WTC11 (cell line): ENCODE results near the gene COL19A1. TPM values are rescaled to one million over a fixed set of nuclear protein-coding genes. Genes with fewer than 3 reads are reported as not detected.

Experiments
- ATAC-seq: fragments of 200-7000 bp; cut with Tn5 transposase; 2 replicates; pipeline ENCODE4 v1.10.0; 2021; ENCODE audit warnings: mild to moderate bottlenecking, moderate library complexity
- CTCF ChIA-PET: fragments of 300-600 bp; sonication (Branson Sonifier 250); formaldehyde crosslinking; loops from one replicate; lab custom pipeline; 2021; ENCODE audit warnings: antibody characterized with exemption; lab: Charles Lee
- POLR2A ChIA-PET: fragments of 350-600 bp; sonication (Branson Sonifier 250); formaldehyde crosslinking; loops from one replicate; lab custom pipeline; 2021; ENCODE audit warnings: antibody characterized with exemption; lab: Charles Lee
- DNase-seq: peaks from one replicate; pipeline ENCODE4 v3.0.0; 2021; ENCODE audit warnings: low spot score
- H3K27ac Mint-ChIP-seq: 2 replicates; pipeline ENCODE4 v1.8.0; 2021; ENCODE audit warnings: mixed read lengths
- H3K27me3 Mint-ChIP-seq: 2 replicates; pipeline ENCODE4 v1.8.0; 2021; ENCODE audit warnings: low read depth, mild to moderate bottlenecking, moderate library complexity, mixed read lengths
- H3K36me3 Mint-ChIP-seq: 2 replicates; pipeline ENCODE4 v1.8.0; 2021; ENCODE audit warnings: mixed read lengths
- H3K4me1 Mint-ChIP-seq: 2 replicates; pipeline ENCODE4 v1.8.0; 2022; ENCODE audit warnings: mixed read lengths
- H3K4me3 Mint-ChIP-seq: 2 replicates; pipeline ENCODE4 v1.8.0; 2021; ENCODE audit warnings: mild to moderate bottlenecking, moderate library complexity, mixed read lengths
- H3K9me3 Mint-ChIP-seq: 2 replicates; pipeline ENCODE4 v1.8.0; 2021; ENCODE audit warnings: mixed read lengths
- CREB1 ChIP-seq: sonication (generic); formaldehyde crosslinking; IDR thresholded peaks from 2 replicates; pipeline ENCODE4 v1.8.0; 2023; ENCODE audit warnings: mild to moderate bottlenecking, missing genetic modification reagents
- CREM ChIP-seq: sonication (generic); formaldehyde crosslinking; IDR thresholded peaks from 2 replicates; pipeline ENCODE4 v1.8.1; 2022; ENCODE audit warnings: mild to moderate bottlenecking, missing genetic modification reagents, moderate library complexity
- FOXK1 ChIP-seq: sonication (generic); formaldehyde crosslinking; IDR thresholded peaks from 2 replicates; pipeline ENCODE4 v1.8.0; 2022; ENCODE audit warnings: mild to moderate bottlenecking, moderate library complexity, missing genetic modification reagents
- GABPB1 ChIP-seq: sonication (generic); formaldehyde crosslinking; IDR thresholded peaks from 2 replicates; pipeline ENCODE4 v1.8.1; 2023; ENCODE audit warnings: mild to moderate bottlenecking, missing genetic modification reagents
- GTF2I ChIP-seq: fragments of 250-450 bp; sonication (Bioruptor Pico); conservative IDR thresholded peaks from 2 replicates; pipeline ENCODE4 v1.4.0; 2021; ENCODE audit warnings: mild to moderate bottlenecking
- KAT7 ChIP-seq: sonication (generic); formaldehyde crosslinking; IDR thresholded peaks from 2 replicates; pipeline ENCODE4 v1.8.1; 2023; ENCODE audit warnings: missing genetic modification reagents, mild to moderate bottlenecking, borderline replicate concordance
- NFE2L1 ChIP-seq: sonication (generic); formaldehyde crosslinking; IDR thresholded peaks from 2 replicates; pipeline ENCODE4 v1.8.1; 2023; ENCODE audit warnings: missing genetic modification reagents
- OVOL2 ChIP-seq: fragments of 250-450 bp; sonication (Bioruptor Pico); IDR thresholded peaks from 2 replicates; pipeline ENCODE4 v1.9.0; 2021; ENCODE audit warnings: mild to moderate bottlenecking, borderline replicate concordance
- RELA ChIP-seq: sonication (generic); formaldehyde crosslinking; IDR thresholded peaks from 2 replicates; pipeline ENCODE4 v1.8.1; 2022; ENCODE audit warnings: missing genetic modification reagents, mild to moderate bottlenecking, borderline replicate concordance
- SMAD4 ChIP-seq: sonication (generic); formaldehyde crosslinking; IDR thresholded peaks from 2 replicates; pipeline ENCODE4 v1.8.0; 2022; ENCODE audit warnings: mild to moderate bottlenecking, missing genetic modification reagents
- SP1 ChIP-seq: sonication (generic); formaldehyde crosslinking; conservative IDR thresholded peaks from 2 replicates; pipeline ENCODE4 v1.8.1; 2022; ENCODE audit warnings: missing genetic modification reagents
- ZNF121 ChIP-seq: sonication (generic); formaldehyde crosslinking; IDR thresholded peaks from 2 replicates; pipeline ENCODE4 v1.8.0; 2023; ENCODE audit warnings: missing genetic modification reagents
- ZNF416 ChIP-seq: fragments of 250-450 bp; sonication (Bioruptor Pico); IDR thresholded peaks from 2 replicates; pipeline ENCODE4 v1.9.0; 2021; ENCODE audit warnings: mild to moderate bottlenecking, inconsistent platforms
- total RNA-seq: library from RNA; stranded (reverse); gene quantifications from 3 replicates; pipeline ENCODE4 v1.2.3, GENCODE V29; 2021
- TF ChIP-seq, protein P1 (sequence below): fragments of 250-450 bp; sonication (Bioruptor Pico); IDR thresholded peaks from 2 replicates; pipeline ENCODE4 v1.9.0; 2021; ENCODE audit warnings: mild to moderate bottlenecking
- TF ChIP-seq, protein P2 (sequence below): sonication (generic); formaldehyde crosslinking; IDR thresholded peaks from 2 replicates; pipeline ENCODE4 v1.8.0; 2023; ENCODE audit warnings: mild to moderate bottlenecking, missing genetic modification reagents
- TF ChIP-seq, protein P3 (sequence below): sonication (generic); formaldehyde crosslinking; IDR thresholded peaks from 2 replicates; pipeline ENCODE4 v1.8.1; 2022; ENCODE audit warnings: low read depth, missing genetic modification reagents, borderline replicate concordance
- TF ChIP-seq, protein P4 (sequence below): sonication (generic); formaldehyde crosslinking; IDR thresholded peaks from 2 replicates; pipeline ENCODE4 v1.8.0; 2023; ENCODE audit warnings: missing genetic modification reagents
- TF ChIP-seq, protein P5 (sequence below): fragments of 250-450 bp; sonication (Bioruptor Pico); conservative IDR thresholded peaks from 2 replicates; pipeline ENCODE4 v1.9.0; 2021; ENCODE audit warnings: mild to moderate bottlenecking
- TF ChIP-seq, protein P6 (sequence below): fragments of 250-450 bp; sonication (Bioruptor Pico); IDR thresholded peaks from 2 replicates; pipeline ENCODE4 v1.9.0; 2021; ENCODE audit warnings: mild to moderate bottlenecking, borderline replicate concordance
- TF ChIP-seq, protein P7 (sequence below): sonication (generic); formaldehyde crosslinking; IDR thresholded peaks from 2 replicates; pipeline ENCODE4 v1.8.1; 2022; ENCODE audit warnings: mild to moderate bottlenecking, moderate library complexity, missing genetic modification reagents

The COL19A1 gene
- total RNA-seq, 1 experiment from 2014 or later, result not detected

DNA sequence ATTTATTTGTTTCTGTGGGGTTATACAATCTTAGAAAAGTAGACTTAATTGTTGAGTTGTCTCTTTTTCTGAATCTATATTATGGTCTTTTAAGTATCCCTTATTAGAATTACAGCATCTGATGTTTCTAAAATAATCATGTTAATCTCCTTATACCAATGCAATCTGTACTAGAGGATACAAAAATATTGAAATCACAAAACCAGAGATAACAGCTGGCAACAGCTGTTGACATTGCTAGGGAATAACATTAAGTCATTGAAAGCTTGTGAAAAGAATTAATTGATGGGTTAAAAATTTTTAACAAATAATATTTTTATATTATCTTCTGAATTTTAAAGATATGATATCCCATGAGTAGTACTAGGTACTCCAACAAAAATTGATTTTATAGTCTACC lies 162.6 kb downstream of the COL19A1 start (continued):
- TF ChIP-seq, protein P1, sequence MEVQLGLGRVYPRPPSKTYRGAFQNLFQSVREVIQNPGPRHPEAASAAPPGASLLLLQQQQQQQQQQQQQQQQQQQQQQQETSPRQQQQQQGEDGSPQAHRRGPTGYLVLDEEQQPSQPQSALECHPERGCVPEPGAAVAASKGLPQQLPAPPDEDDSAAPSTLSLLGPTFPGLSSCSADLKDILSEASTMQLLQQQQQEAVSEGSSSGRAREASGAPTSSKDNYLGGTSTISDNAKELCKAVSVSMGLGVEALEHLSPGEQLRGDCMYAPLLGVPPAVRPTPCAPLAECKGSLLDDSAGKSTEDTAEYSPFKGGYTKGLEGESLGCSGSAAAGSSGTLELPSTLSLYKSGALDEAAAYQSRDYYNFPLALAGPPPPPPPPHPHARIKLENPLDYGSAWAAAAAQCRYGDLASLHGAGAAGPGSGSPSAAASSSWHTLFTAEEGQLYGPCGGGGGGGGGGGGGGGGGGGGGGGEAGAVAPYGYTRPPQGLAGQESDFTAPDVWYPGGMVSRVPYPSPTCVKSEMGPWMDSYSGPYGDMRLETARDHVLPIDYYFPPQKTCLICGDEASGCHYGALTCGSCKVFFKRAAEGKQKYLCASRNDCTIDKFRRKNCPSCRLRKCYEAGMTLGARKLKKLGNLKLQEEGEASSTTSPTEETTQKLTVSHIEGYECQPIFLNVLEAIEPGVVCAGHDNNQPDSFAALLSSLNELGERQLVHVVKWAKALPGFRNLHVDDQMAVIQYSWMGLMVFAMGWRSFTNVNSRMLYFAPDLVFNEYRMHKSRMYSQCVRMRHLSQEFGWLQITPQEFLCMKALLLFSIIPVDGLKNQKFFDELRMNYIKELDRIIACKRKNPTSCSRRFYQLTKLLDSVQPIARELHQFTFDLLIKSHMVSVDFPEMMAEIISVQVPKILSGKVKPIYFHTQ, result no peak
- TF ChIP-seq SMAD4 (no peak), FOXK1 (no peak)

DNA sequence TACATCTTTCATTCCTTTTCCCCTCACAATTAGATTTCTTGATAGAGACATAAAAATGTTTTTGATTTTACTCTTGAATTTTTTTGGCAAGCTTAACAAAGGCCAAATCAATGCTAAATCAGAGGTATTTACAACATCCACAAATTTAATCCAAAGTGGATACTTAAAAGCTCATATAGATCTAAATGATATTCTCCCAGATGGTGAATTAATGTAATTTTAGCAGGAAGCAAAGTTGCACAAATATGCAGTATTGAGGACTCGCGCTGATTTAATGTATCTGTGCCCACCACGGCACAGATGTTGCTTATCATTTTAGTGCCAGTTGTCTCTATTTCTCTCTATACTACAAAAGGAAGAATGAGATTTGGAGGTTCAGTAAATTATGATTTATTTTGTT lies 167.4 kb downstream of the COL19A1 start:
- Mint-ChIP-seq H3K9me3 (no peaks in the 10 kb centered on the region), H3K27me3 (no peaks in the 10 kb centered on the region; the same call in 1 of the 2 replicates), H3K27ac (no peak overlapping the region), H3K4me1 (no peaks in the 10 kb centered on the region), H3K4me3 (no peak overlapping the region), H3K36me3 (no peaks in the 10 kb centered on the region)
- no peak for ATAC-seq
- no peak for TF ChIP-seq SP1 (CRISPR knock-in tag)
- no peak for TF ChIP-seq ZNF121 (CRISPR knock-in tag)
- TF ChIP-seq GTF2I (CRISPR knock-in tag), result no peak
- no peak for TF ChIP-seq RELA
- no peak for TF ChIP-seq ZNF416 (CRISPR knock-in tag)
- TF ChIP-seq, protein P2, sequence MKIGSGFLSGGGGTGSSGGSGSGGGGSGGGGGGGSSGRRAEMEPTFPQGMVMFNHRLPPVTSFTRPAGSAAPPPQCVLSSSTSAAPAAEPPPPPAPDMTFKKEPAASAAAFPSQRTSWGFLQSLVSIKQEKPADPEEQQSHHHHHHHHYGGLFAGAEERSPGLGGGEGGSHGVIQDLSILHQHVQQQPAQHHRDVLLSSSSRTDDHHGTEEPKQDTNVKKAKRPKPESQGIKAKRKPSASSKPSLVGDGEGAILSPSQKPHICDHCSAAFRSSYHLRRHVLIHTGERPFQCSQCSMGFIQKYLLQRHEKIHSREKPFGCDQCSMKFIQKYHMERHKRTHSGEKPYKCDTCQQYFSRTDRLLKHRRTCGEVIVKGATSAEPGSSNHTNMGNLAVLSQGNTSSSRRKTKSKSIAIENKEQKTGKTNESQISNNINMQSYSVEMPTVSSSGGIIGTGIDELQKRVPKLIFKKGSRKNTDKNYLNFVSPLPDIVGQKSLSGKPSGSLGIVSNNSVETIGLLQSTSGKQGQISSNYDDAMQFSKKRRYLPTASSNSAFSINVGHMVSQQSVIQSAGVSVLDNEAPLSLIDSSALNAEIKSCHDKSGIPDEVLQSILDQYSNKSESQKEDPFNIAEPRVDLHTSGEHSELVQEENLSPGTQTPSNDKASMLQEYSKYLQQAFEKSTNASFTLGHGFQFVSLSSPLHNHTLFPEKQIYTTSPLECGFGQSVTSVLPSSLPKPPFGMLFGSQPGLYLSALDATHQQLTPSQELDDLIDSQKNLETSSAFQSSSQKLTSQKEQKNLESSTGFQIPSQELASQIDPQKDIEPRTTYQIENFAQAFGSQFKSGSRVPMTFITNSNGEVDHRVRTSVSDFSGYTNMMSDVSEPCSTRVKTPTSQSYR (CRISPR knock-in tag), result no peak
- TF ChIP-seq GABPB1, result no peak
- TF ChIP-seq, protein P3, sequence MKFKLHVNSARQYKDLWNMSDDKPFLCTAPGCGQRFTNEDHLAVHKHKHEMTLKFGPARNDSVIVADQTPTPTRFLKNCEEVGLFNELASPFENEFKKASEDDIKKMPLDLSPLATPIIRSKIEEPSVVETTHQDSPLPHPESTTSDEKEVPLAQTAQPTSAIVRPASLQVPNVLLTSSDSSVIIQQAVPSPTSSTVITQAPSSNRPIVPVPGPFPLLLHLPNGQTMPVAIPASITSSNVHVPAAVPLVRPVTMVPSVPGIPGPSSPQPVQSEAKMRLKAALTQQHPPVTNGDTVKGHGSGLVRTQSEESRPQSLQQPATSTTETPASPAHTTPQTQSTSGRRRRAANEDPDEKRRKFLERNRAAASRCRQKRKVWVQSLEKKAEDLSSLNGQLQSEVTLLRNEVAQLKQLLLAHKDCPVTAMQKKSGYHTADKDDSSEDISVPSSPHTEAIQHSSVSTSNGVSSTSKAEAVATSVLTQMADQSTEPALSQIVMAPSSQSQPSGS, result no peak
- TF ChIP-seq, protein P4, sequence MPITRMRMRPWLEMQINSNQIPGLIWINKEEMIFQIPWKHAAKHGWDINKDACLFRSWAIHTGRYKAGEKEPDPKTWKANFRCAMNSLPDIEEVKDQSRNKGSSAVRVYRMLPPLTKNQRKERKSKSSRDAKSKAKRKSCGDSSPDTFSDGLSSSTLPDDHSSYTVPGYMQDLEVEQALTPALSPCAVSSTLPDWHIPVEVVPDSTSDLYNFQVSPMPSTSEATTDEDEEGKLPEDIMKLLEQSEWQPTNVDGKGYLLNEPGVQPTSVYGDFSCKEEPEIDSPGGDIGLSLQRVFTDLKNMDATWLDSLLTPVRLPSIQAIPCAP (CRISPR knock-in tag), result no peak
- TF ChIP-seq OVOL2 (CRISPR knock-in tag), result no peak
- ChIA-PET CTCF (no interaction called here), POLR2A (no interaction called here)
- no peak for DNase-seq

DNA sequence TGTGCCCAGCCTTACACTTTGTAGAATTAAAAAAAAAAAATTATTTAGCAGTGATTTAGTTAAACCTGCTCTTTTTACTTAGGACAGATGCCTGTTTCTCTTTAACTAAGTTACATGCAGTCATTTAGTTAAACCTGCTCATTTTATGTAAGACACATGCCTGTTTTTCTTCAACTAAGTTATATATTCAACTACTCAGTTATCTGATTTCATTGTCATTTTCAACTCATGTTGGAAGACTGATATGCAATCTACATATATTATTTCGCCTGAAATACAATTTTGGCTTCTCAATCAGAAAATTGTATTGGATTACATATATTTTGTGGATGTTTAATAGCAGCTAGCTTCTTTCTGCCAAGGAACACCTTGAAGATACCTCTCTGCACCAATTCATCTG lies 171.1 kb downstream of the COL19A1 start:
- Mint-ChIP-seq H3K4me3 (no peak overlapping the region), H3K27ac (no peak overlapping the region), H3K27me3 (no peaks in the 10 kb centered on the region), H3K9me3 (no peaks in the 10 kb centered on the region), H3K36me3 (no peaks in the 10 kb centered on the region), H3K4me1 (no peaks in the 10 kb centered on the region)
- ATAC-seq (no peak), DNase-seq (no peak)
- CTCF ChIA-PET, result no interaction called here
- POLR2A ChIA-PET, result interaction anchor here (0.5 kb wide), 1 partner anchor 222 kb away, joined by 3 read pairs; no protein-coding TSS in a partner anchor
- TF ChIP-seq SMAD4, result no peak
- TF ChIP-seq CREB1 (CRISPR knock-in tag), result no peak
- TF ChIP-seq, protein P5, sequence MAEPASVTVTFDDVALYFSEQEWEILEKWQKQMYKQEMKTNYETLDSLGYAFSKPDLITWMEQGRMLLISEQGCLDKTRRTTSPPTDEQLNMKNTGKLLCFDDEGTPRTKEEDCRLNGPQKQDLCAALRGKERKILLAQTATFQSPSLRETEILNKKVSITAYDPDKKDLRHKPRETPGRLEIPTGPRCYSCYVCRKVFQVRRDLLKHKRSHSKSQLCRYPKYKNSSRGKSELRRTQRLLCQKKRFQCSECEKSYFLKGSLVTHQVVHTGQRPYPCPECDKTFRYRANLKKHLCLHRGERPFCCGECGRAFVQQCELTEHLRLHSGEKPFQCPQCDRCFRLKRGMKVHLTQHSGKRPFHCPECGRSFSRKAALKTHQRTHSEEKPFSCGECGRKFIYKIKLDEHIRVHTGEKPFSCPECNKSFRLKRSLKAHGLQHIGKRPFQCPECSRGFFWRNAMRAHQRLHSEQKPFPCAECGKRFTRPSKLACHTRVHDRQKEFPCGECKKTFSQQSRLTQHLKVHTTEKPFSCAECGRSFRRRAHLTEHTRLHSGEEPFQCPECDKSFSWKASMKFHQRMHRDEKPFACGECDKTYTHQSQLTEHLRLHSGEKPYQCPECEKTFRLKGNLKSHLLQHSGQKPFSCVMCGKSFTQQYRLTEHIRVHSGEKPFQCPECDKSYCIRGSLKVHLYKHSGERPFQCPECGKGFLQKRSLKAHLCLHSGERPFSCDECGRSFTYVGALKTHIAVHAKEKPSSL (CRISPR knock-in tag), result no peak
- TF ChIP-seq, protein P6, sequence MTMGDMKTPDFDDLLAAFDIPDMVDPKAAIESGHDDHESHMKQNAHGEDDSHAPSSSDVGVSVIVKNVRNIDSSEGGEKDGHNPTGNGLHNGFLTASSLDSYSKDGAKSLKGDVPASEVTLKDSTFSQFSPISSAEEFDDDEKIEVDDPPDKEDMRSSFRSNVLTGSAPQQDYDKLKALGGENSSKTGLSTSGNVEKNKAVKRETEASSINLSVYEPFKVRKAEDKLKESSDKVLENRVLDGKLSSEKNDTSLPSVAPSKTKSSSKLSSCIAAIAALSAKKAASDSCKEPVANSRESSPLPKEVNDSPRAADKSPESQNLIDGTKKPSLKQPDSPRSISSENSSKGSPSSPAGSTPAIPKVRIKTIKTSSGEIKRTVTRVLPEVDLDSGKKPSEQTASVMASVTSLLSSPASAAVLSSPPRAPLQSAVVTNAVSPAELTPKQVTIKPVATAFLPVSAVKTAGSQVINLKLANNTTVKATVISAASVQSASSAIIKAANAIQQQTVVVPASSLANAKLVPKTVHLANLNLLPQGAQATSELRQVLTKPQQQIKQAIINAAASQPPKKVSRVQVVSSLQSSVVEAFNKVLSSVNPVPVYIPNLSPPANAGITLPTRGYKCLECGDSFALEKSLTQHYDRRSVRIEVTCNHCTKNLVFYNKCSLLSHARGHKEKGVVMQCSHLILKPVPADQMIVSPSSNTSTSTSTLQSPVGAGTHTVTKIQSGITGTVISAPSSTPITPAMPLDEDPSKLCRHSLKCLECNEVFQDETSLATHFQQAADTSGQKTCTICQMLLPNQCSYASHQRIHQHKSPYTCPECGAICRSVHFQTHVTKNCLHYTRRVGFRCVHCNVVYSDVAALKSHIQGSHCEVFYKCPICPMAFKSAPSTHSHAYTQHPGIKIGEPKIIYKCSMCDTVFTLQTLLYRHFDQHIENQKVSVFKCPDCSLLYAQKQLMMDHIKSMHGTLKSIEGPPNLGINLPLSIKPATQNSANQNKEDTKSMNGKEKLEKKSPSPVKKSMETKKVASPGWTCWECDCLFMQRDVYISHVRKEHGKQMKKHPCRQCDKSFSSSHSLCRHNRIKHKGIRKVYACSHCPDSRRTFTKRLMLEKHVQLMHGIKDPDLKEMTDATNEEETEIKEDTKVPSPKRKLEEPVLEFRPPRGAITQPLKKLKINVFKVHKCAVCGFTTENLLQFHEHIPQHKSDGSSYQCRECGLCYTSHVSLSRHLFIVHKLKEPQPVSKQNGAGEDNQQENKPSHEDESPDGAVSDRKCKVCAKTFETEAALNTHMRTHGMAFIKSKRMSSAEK, result no peak
- no peak for TF ChIP-seq RELA
- TF ChIP-seq KAT7 (CRISPR knock-in tag), result no peak
- TF ChIP-seq CREM (CRISPR knock-in tag), result no peak
- TF ChIP-seq, protein P7, sequence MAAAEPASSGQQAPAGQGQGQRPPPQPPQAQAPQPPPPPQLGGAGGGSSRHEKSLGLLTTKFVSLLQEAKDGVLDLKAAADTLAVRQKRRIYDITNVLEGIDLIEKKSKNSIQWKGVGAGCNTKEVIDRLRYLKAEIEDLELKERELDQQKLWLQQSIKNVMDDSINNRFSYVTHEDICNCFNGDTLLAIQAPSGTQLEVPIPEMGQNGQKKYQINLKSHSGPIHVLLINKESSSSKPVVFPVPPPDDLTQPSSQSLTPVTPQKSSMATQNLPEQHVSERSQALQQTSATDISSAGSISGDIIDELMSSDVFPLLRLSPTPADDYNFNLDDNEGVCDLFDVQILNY (CRISPR knock-in tag), result no peak
- TF ChIP-seq NFE2L1 (CRISPR knock-in tag), result no peak
